HepG2 (cell line): ENCODE measurements around the gene NDRG3. TPM values are rescaled to one million over a fixed set of nuclear protein-coding genes. Genes with fewer than 3 reads are reported as not detected.

Experiments used
- KLF13 ChIP-seq: sonication (generic); formaldehyde crosslinking; IDR thresholded peaks from 2 replicates; pipeline ENCODE4 v1.4.0; 2020; ENCODE audit warnings: mild to moderate bottlenecking, missing genetic modification reagents
- MAFK ChIP-seq, 2 experiments: IDR thresholded peaks in 1 of 2; conservative IDR thresholded peaks in 1 of 2; 2 replicates each; pipeline ENCODE4 v1.6.1; 2011; ENCODE audit warnings: improper control_type of control experiment in 2 of 2, low read length in 2 of 2
- NFE2L2 ChIP-seq: fragments of 150-350 bp; IDR thresholded peaks from 2 replicates; pipeline ENCODE4 v1.6.1; 2014; ENCODE audit warnings: low read length
- SAP130 ChIP-seq: IDR thresholded peaks from 2 replicates; pipeline ENCODE4 v1.6.1; 2016; ENCODE audit warnings: low read depth
- SMARCE1 ChIP-seq: fragments of 450-650 bp; IDR thresholded peaks from 2 replicates; pipeline ENCODE4 v1.6.1; 2017; ENCODE audit warnings: borderline replicate concordance
- THYN1 ChIP-seq: sonication (generic); formaldehyde crosslinking; IDR thresholded peaks from 2 replicates; pipeline ENCODE4 v1.8.1; 2023; ENCODE audit warnings: low read depth, mild to moderate bottlenecking, moderate library complexity, missing genetic modification reagents, borderline replicate concordance
- TRIM24 ChIP-seq: sonication (generic); formaldehyde crosslinking; IDR thresholded peaks from 2 replicates; pipeline ENCODE4 v1.8.0; 2022; ENCODE audit warnings: mild to moderate bottlenecking, missing genetic modification reagents
- ZNF672 ChIP-seq: sonication (generic); formaldehyde crosslinking; IDR thresholded peaks from 2 replicates; pipeline ENCODE4 v1.8.1; 2022; ENCODE audit warnings: missing genetic modification reagents
- ZNF720 ChIP-seq: sonication (generic); formaldehyde crosslinking; IDR thresholded peaks from 2 replicates; pipeline ENCODE4 v1.4.0; 2020; ENCODE audit warnings: missing genetic modification reagents
- ZNF839 ChIP-seq: sonication (generic); formaldehyde crosslinking; IDR thresholded peaks from 2 replicates; pipeline ENCODE4 v1.4.0; 2020; ENCODE audit warnings: missing genetic modification reagents, mild to moderate bottlenecking, borderline replicate concordance
- polyA plus RNA-seq, 8 experiments: library from polyadenylated mRNA; depleted of rRNA in 3 of 8; stranded (reverse) in 7 of 8; unstranded in 1 of 8; fragments of >200 nt; fragmentation: Illumina TruSeq in 4 of 8; extraction: Trizol in 4 of 8; gene quantifications; 2 replicates each; pipeline versions ENCODE4 v1.2.1 to v1.2.3, GENCODE V29; 2011 to 2016; ENCODE audit warnings: low read depth in 4 of 8, missing spikeins in 1 of 8, mixed read lengths in 1 of 8; ENCODE audit not compliant: insufficient read depth in 1 of 8
- total RNA-seq, 5 experiments: library from RNA; depleted of rRNA; stranded (reverse); fragments of >200 nt; fragmentation: Illumina TruSeq; extraction: Trizol; gene quantifications; 2 replicates each; pipeline ENCODE4 v1.2.3, GENCODE V29; 2016; ENCODE audit warnings: low read depth in 1 of 5
- TF ChIP-seq, protein P1 (sequence below): sonication (generic); formaldehyde crosslinking; IDR thresholded peaks from 2 replicates; pipeline ENCODE4; 2020; ENCODE audit warnings: missing genetic modification reagents, mild to moderate bottlenecking, borderline replicate concordance
- TF ChIP-seq, protein P2 (sequence below): sonication (generic); formaldehyde crosslinking; IDR thresholded peaks from 2 replicates; pipeline ENCODE4 v1.5.0; 2020; ENCODE audit warnings: missing genetic modification reagents, mild to moderate bottlenecking, borderline replicate concordance
- TF ChIP-seq, protein P3 (sequence below): IDR thresholded peaks from 2 replicates; pipeline ENCODE4 v1.6.1; 2016; ENCODE audit warnings: mild to moderate bottlenecking, missing biosample characterization, missing genetic modification reagents
- TF ChIP-seq, protein P4 (sequence below): sonication (generic); formaldehyde crosslinking; IDR thresholded peaks from 2 replicates; pipeline ENCODE4 v1.4.0; 2020; ENCODE audit warnings: missing genetic modification reagents
- TF ChIP-seq, protein P5 (sequence below): sonication (generic); formaldehyde crosslinking; IDR thresholded peaks from 2 replicates; pipeline ENCODE4 v1.4.0; 2020; ENCODE audit warnings: missing genetic modification reagents
- TF ChIP-seq, protein P6 (sequence below): sonication (generic); formaldehyde crosslinking; IDR thresholded peaks from 2 replicates; pipeline ENCODE4 v1.4.0; 2020; ENCODE audit warnings: missing genetic modification reagents, mild to moderate bottlenecking, borderline replicate concordance

The NDRG3 gene
- total and polyA plus RNA-seq, 2 of the 13 experiments (the other 11 are each of a cell fraction or from before 2014, with no cell fraction given), result 36.0 to 40.5 TPM

DNA sequence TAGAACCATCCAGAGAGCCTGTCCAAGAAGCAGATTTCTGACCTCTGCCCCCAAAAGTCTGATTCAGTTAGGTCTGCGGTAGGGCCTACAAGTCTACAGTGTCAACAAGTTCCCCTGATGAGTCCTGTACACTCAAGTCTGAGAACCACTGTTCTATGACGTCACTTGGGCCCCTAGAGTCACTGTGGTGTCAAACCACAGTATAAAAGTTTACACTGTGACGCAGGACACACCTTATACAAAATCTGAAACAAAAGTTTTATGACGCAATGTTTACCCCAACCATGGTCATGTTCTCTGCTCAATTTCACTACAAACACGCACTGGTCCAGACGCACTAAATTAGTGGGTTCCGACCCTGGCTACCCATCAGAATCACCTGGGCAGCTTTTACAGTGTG is 117.8 kb downstream of the NDRG3 start (continued):
- TF ChIP-seq, protein P1, sequence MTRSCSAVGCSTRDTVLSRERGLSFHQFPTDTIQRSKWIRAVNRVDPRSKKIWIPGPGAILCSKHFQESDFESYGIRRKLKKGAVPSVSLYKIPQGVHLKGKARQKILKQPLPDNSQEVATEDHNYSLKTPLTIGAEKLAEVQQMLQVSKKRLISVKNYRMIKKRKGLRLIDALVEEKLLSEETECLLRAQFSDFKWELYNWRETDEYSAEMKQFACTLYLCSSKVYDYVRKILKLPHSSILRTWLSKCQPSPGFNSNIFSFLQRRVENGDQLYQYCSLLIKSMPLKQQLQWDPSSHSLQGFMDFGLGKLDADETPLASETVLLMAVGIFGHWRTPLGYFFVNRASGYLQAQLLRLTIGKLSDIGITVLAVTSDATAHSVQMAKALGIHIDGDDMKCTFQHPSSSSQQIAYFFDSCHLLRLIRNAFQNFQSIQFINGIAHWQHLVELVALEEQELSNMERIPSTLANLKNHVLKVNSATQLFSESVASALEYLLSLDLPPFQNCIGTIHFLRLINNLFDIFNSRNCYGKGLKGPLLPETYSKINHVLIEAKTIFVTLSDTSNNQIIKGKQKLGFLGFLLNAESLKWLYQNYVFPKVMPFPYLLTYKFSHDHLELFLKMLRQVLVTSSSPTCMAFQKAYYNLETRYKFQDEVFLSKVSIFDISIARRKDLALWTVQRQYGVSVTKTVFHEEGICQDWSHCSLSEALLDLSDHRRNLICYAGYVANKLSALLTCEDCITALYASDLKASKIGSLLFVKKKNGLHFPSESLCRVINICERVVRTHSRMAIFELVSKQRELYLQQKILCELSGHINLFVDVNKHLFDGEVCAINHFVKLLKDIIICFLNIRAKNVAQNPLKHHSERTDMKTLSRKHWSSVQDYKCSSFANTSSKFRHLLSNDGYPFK (CRISPR knock-in tag), result no peak
- TF ChIP-seq, protein P2, sequence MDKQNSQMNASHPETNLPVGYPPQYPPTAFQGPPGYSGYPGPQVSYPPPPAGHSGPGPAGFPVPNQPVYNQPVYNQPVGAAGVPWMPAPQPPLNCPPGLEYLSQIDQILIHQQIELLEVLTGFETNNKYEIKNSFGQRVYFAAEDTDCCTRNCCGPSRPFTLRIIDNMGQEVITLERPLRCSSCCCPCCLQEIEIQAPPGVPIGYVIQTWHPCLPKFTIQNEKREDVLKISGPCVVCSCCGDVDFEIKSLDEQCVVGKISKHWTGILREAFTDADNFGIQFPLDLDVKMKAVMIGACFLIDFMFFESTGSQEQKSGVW (CRISPR knock-in tag), result no peak
- TF ChIP-seq ZNF839 (CRISPR knock-in tag) (no peak), ZNF720 (CRISPR knock-in tag) (no peak), ZNF672 (CRISPR knock-in tag) (no peak), MAFK (conservative IDR thresholded peaks at IDR 0.05 in 1 of 2, IDR thresholded peaks at IDR 0.05 in 1 of 2; ENCODE audit: low read length in 2 of 2) (no peak), THYN1 (CRISPR knock-in tag) (no peak), NFE2L2 (no peak), TRIM24 (CRISPR knock-in tag) (no peak), KLF13 (CRISPR knock-in tag) (no peak), SAP130 (no peak), SMARCE1 (no peak)
- TF ChIP-seq, protein P3, sequence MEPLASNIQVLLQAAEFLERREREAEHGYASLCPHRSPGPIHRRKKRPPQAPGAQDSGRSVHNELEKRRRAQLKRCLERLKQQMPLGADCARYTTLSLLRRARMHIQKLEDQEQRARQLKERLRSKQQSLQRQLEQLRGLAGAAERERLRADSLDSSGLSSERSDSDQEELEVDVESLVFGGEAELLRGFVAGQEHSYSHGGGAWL (CRISPR knock-in tag), result no peak
- TF ChIP-seq, protein P4, sequence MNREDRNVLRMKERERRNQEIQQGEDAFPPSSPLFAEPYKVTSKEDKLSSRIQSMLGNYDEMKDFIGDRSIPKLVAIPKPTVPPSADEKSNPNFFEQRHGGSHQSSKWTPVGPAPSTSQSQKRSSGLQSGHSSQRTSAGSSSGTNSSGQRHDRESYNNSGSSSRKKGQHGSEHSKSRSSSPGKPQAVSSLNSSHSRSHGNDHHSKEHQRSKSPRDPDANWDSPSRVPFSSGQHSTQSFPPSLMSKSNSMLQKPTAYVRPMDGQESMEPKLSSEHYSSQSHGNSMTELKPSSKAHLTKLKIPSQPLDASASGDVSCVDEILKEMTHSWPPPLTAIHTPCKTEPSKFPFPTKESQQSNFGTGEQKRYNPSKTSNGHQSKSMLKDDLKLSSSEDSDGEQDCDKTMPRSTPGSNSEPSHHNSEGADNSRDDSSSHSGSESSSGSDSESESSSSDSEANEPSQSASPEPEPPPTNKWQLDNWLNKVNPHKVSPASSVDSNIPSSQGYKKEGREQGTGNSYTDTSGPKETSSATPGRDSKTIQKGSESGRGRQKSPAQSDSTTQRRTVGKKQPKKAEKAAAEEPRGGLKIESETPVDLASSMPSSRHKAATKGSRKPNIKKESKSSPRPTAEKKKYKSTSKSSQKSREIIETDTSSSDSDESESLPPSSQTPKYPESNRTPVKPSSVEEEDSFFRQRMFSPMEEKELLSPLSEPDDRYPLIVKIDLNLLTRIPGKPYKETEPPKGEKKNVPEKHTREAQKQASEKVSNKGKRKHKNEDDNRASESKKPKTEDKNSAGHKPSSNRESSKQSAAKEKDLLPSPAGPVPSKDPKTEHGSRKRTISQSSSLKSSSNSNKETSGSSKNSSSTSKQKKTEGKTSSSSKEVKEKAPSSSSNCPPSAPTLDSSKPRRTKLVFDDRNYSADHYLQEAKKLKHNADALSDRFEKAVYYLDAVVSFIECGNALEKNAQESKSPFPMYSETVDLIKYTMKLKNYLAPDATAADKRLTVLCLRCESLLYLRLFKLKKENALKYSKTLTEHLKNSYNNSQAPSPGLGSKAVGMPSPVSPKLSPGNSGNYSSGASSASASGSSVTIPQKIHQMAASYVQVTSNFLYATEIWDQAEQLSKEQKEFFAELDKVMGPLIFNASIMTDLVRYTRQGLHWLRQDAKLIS, result no peak
- TF ChIP-seq, protein P5, sequence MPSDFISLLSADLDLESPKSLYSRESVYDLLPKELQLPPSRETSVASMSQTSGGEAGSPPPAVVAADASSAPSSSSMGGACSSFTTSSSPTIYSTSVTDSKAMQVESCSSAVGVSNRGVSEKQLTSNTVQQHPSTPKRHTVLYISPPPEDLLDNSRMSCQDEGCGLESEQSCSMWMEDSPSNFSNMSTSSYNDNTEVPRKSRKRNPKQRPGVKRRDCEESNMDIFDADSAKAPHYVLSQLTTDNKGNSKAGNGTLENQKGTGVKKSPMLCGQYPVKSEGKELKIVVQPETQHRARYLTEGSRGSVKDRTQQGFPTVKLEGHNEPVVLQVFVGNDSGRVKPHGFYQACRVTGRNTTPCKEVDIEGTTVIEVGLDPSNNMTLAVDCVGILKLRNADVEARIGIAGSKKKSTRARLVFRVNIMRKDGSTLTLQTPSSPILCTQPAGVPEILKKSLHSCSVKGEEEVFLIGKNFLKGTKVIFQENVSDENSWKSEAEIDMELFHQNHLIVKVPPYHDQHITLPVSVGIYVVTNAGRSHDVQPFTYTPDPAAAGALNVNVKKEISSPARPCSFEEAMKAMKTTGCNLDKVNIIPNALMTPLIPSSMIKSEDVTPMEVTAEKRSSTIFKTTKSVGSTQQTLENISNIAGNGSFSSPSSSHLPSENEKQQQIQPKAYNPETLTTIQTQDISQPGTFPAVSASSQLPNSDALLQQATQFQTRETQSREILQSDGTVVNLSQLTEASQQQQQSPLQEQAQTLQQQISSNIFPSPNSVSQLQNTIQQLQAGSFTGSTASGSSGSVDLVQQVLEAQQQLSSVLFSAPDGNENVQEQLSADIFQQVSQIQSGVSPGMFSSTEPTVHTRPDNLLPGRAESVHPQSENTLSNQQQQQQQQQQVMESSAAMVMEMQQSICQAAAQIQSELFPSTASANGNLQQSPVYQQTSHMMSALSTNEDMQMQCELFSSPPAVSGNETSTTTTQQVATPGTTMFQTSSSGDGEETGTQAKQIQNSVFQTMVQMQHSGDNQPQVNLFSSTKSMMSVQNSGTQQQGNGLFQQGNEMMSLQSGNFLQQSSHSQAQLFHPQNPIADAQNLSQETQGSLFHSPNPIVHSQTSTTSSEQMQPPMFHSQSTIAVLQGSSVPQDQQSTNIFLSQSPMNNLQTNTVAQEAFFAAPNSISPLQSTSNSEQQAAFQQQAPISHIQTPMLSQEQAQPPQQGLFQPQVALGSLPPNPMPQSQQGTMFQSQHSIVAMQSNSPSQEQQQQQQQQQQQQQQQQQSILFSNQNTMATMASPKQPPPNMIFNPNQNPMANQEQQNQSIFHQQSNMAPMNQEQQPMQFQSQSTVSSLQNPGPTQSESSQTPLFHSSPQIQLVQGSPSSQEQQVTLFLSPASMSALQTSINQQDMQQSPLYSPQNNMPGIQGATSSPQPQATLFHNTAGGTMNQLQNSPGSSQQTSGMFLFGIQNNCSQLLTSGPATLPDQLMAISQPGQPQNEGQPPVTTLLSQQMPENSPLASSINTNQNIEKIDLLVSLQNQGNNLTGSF (CRISPR knock-in tag), result no peak
- TF ChIP-seq, protein P6, sequence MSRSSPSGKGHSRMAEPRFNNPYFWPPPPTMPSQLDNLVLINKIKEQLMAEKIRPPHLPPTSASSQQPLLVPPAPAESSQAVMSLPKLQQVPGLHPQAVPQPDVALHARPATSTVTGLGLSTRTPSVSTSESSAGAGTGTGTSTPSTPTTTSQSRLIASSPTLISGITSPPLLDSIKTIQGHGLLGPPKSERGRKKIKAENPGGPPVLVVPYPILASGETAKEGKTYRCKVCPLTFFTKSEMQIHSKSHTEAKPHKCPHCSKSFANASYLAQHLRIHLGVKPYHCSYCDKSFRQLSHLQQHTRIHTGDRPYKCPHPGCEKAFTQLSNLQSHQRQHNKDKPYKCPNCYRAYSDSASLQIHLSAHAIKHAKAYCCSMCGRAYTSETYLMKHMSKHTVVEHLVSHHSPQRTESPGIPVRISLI (CRISPR knock-in tag), result no peak
